Left ventricle myocardium inferior (tissue), 1 donor: Measurements from ENCODE around the gene CENPU. TPM values are rescaled to one million over a fixed set of nuclear protein-coding genes. Genes with fewer than 3 reads are reported as not detected.

Experiments
- DNase-seq: peaks from one replicate; pipeline ENCODE4 v3.0.0-alpha.2; 2020
- H3K27ac ChIP-seq: fragments of 200-600 bp; replicated peaks from 2 replicates; pipeline ENCODE4 v1.8.0; 2021
- H3K27me3 ChIP-seq: fragments of 200-600 bp; 2 replicates; pipeline ENCODE4 v1.8.0; 2021; ENCODE audit warnings: low read depth
- H3K36me3 ChIP-seq: fragments of 200-600 bp; 2 replicates; pipeline ENCODE4 v1.8.0; 2021
- H3K4me1 ChIP-seq: fragments of 200-600 bp; 2 replicates; pipeline ENCODE4 v1.8.0; 2021
- H3K4me3 ChIP-seq: fragments of 200-600 bp; 2 replicates; pipeline ENCODE4 v1.8.0; 2021; ENCODE audit warnings: mild to moderate bottlenecking, moderate library complexity
- H3K9me3 ChIP-seq: fragments of 200-600 bp; replicated peaks from 2 replicates; pipeline ENCODE4 v1.8.0; 2021
- intact Hi-C: fragments of 100-400 bp; cut with micrococcal nuclease; formaldehyde crosslinking; loops from one replicate; pipeline ENCODE4 v1.11.0; 2022
- total RNA-seq: library from RNA; stranded (reverse); fragmentation: NEBNext Ultra II Directional; extraction: Animal tissue kit (Norgen Biotek cat#: 25700); gene quantifications from one replicate; pipeline ENCODE4 v1.2.1, GENCODE V29; 2021
- TF ChIP-seq, protein P1 (sequence below): fragments of 200-600 bp; IDR thresholded peaks from 2 replicates; pipeline ENCODE4 v1.8.0; 2021; ENCODE audit warnings: antibody characterized with exemption, mild to moderate bottlenecking, borderline replicate concordance
- donor health status: DM: no; HTN: yes; CAD: no; lungs with severe emphysema.

CENPU gene
- total RNA-seq, 1 donor from 2014 or later = 1.8 TPM

DNA sequence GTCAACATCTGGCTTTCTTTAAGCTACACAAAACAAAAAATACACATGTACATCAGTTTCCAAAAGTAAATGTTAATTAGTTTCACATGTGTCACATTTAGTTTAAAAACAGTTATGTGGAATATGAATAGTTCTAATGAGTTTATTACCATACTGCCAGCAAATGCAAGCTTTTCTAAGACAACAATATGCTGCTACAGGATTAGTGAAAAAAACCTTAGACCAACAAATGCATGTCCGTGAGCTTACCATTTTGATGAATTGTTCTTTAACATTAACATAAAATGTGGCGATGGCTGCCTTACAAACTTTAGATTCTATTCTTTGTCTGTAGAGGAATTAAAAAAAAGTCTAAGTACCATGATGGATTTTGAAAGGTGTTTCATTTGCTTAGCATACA is 31.8 kb downstream of the CENPU start:
- H3K9me3 ChIP-seq = no peaks in the 10 kb centered on the region
- intact Hi-C loops = no loop called here
- no peak overlapping the region for H3K4me3 ChIP-seq
- DNase-seq = no peak
- TF ChIP-seq, protein P1, sequence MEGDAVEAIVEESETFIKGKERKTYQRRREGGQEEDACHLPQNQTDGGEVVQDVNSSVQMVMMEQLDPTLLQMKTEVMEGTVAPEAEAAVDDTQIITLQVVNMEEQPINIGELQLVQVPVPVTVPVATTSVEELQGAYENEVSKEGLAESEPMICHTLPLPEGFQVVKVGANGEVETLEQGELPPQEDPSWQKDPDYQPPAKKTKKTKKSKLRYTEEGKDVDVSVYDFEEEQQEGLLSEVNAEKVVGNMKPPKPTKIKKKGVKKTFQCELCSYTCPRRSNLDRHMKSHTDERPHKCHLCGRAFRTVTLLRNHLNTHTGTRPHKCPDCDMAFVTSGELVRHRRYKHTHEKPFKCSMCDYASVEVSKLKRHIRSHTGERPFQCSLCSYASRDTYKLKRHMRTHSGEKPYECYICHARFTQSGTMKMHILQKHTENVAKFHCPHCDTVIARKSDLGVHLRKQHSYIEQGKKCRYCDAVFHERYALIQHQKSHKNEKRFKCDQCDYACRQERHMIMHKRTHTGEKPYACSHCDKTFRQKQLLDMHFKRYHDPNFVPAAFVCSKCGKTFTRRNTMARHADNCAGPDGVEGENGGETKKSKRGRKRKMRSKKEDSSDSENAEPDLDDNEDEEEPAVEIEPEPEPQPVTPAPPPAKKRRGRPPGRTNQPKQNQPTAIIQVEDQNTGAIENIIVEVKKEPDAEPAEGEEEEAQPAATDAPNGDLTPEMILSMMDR = no peak
- H3K4me1 ChIP-seq = peaks cover 17% of the 10 kb centered on the region
- H3K27ac ChIP-seq = no peak overlapping the region
- H3K27me3 ChIP-seq = no peaks in the 10 kb centered on the region
- no peaks in the 10 kb centered on the region for H3K36me3 ChIP-seq

DNA sequence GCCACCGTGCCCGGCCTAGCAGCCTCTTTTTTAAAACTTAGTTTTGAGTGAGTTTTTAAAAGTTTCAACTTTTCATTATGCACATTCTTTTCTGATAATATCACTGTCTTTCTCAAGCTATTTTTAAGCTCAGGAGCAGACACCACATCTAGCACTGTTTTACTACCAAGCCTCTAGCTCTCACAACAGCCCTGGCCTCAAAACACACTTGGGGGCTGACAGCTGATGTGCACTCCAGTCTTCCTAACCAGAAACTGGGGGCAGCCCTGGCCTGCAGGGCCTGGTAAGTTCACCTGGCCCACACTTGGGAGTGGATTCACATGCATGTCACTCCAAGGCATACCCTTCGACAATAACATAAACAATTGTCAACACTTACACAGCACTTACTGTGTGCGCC is 34.0 kb downstream of the CENPU start:
- Histone ChIP-seq H3K4me1 (peaks cover 25% of the 10 kb centered on the region), H3K4me3 (no peak overlapping the region), H3K9me3 (no peaks in the 10 kb centered on the region), H3K36me3 (no peaks in the 10 kb centered on the region), H3K27ac (no peak overlapping the region), H3K27me3 (no peaks in the 10 kb centered on the region)
- TF ChIP-seq, protein P1 = no peak
- intact Hi-C loops = no loop called here
- no peak for DNase-seq

DNA sequence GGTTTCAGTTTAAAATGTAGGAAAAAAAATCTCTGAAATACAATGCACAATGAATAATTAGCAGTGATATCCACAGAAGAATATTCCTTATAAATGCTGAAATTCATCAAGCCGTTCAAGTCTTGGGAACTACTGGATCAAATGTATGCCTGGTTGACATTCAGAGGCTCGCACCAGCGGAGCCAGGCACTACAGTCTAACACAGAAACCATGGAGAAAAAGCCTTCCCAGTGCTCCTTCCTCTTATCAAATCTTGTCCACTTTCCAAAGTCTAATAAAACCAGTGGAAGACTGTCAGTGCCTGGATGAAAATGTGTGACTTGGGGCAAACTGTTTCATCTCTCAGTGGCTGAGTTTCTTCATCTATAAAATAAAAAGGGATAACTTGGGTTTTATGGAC is 35.9 kb downstream of the CENPU start:
- Histone ChIP-seq H3K36me3 (peaks cover 8% of the 10 kb centered on the region), H3K4me1 (peaks cover 35% of the 10 kb centered on the region), H3K27me3 (no peaks in the 10 kb centered on the region), H3K27ac (no peak overlapping the region), H3K4me3 (no peak overlapping the region), H3K9me3 (no peaks in the 10 kb centered on the region)
- TF ChIP-seq, protein P1 = no peak
- intact Hi-C loops = no loop called here
- no peak for DNase-seq

DNA sequence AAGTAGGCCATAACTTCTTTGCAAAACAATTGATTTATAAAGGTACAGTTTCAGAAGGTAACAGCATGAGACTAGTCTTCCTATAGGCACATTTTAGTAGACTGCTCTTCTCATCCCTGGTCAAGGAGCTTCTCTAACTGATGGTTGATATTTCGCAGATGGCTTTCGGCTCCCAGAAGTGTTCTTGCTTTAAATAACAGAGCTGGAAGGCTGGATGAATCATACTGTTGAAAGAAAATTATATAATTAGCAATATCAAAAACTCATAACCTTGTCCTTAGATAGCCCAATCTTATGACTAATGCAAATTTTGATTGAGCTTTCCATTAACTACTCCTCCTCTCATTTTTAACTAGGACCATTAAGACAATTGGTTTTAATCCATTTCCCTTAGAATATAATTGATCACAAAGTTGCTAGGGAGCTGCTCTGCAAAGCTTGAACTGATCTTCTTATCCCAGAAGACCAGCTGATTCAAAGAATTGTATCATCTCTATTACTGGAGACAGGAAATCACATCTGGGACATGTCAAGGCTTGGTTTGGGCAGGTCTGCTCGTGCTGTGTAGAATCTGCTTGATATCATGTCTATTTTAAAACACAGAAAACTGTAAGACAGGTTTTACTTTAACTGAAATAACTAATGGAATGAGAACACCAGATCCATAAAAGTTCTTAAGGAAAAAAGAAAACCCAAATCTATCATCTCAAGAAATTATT is 38.6 kb downstream of the CENPU start:
- intact Hi-C loops = no loop called here
- Histone ChIP-seq H3K27ac (peak overlapping the region; percentile 60), H3K36me3 (peaks cover 25% of the 10 kb centered on the region), H3K4me3 (no peak overlapping the region), H3K4me1 (peaks cover 35% of the 10 kb centered on the region), H3K27me3 (no peaks in the 10 kb centered on the region), H3K9me3 (no peaks in the 10 kb centered on the region)
- DNase-seq = no peak
- TF ChIP-seq, protein P1 = no peak

DNA sequence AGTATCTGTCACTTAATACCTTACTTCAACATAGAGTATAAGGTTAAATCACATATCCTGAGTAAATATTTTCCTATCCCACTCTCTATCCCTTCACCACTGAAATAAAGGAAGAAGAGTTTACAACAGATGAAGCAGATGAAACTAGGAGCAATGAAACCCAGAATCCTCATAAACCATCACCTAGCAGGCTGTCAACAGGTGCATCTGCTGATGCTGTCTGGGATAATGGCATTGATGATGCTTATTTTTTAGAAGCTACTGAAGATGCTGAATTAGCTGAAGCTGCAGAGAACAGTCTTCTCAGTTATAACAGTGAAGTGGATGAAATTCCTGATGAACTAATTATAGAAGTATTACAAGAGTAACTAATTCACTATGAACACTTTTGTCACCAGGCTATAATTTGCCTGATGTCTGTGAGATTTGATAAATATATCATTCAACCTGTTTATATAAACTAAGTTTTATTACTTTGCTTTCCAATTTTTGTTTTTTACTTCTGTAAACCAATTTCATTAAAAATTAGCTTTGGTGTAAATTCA is 39.4 kb downstream of the CENPU start:
- Histone ChIP-seq H3K9me3 (no peaks in the 10 kb centered on the region), H3K4me1 (peaks cover 28% of the 10 kb centered on the region), H3K27me3 (no peaks in the 10 kb centered on the region), H3K27ac (peak overlapping the region; percentile 60), H3K4me3 (no peak overlapping the region), H3K36me3 (peaks cover 25% of the 10 kb centered on the region)
- intact Hi-C loops = no loop called here
- no peak for DNase-seq
- TF ChIP-seq, protein P1 = no peak
